Measurements from ENCODE around the gene PCYT1A.
"Not testable (repeated sequence)": the region's sequence is repeated elsewhere in the genome, so short reads cannot be mapped to it uniquely, and the experiment has no call there.

PCYT1A gene

DNA sequence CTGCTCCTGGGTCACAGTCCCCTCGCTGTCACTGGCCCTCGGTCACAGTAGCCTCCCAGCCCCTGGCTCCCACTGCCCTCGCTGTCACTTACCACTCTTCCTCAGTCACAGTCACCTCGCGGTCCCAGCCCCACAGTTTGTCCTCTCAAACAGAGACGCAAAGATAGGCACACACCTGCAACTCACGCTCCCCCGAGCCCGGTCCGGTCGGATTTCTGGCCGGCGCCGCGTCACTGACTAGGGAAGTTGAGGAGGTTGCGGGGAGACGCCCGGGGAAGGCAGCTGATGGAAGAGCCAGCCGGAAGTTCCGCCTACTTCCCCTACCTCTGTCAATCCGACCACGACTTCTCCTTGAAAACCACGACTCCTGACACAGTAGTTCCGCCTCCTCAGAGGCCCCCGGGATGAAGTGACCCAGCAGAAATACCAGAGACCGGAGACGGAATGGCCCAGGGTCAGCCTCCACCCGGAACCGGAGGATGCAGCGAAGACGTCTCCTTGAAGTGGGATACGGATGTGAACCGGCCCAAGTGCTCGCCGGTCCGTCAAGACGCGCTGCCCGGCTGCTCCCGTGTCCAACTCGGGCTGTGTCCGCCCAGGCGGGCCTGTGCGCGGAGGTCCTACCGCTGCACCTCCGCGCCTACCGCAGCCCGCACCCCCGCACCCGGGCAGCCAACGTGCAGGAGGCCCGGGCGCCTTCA lies at the start of gene PCYT1A:
TSS of gene PCYT1A (minus strand) at position 287 of the 701 bp plus-strand sequence. CDS start 17,195 bp downstream, outside the sequence.
- Mint-ChIP-seq H3K4me1 (peaks cover 59% of the 10 kb centered on the region), H3K27ac (peak within 1 kb of the TSS; percentile 95), H3K27me3 (no peaks in the 10 kb centered on the region), H3K36me3 (no peaks in the 10 kb centered on the region), H3K4me3 (peak within 1 kb of the TSS; percentile 94), H3K9me3 (no peaks in the 10 kb centered on the region)
- peak; percentile 91 for ATAC-seq

DNA sequence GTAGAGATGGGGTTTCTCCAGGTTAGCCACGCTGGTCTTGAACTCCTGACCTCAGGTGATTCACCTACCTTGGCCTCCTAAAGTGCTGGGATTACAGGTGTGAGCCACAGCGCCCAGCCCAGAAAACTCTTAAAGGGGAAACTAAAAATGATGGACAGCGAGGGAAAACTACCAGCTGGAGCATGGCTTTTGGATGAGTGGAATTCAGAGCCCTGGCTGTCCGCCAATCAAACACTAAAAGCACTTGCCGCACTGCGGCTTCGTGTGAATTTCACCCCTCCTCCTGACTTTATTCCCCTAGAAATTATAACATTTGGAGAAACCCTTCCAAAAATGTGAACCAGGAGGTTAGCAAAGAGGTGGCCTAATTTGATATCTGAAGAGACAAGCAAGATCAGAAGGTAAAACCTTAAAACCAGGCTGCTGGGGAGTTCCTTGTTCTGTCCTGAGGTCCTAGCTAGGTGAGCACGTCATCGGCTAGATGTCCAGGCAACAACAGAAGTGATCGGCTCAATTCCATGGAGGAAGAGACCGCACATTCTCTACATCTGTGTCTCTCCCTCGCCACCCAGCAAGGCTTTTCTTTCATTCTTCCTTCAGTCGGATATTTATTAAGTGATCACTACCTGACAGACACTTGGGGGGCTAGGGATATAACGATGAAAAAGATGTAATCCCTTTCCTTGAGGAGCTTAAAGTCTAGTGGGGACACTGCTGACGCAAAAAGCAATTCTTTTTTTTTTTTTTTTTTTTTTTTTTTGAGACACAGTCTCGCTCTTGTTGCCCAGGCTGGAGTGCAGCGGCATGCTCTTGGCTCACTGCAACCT lies 49.0 kb upstream of the PCYT1A start:
- H3K27ac Mint-ChIP-seq: no peak overlapping the region
- H3K27me3 Mint-ChIP-seq: peaks cover 6% of the 10 kb centered on the region
- H3K36me3 Mint-ChIP-seq: no peaks in the 10 kb centered on the region
- peaks cover 7% of the 10 kb centered on the region for H3K4me1 Mint-ChIP-seq
- no peak for ATAC-seq
- H3K9me3 Mint-ChIP-seq: no peaks in the 10 kb centered on the region
- no peak overlapping the region for H3K4me3 Mint-ChIP-seq

GRCh38 chr3:196335503-196335948 lies 48.0 kb upstream of the PCYT1A start:
- no peak overlapping the region for H3K27ac Mint-ChIP-seq
- peak; percentile 56 for ATAC-seq
- no peak overlapping the region for H3K4me3 Mint-ChIP-seq
- no peaks in the 10 kb centered on the region for H3K36me3 Mint-ChIP-seq
- no peaks in the 10 kb centered on the region for H3K9me3 Mint-ChIP-seq
- peaks cover 6% of the 10 kb centered on the region for H3K27me3 Mint-ChIP-seq
- H3K4me1 Mint-ChIP-seq: peaks cover 7% of the 10 kb centered on the region

DNA sequence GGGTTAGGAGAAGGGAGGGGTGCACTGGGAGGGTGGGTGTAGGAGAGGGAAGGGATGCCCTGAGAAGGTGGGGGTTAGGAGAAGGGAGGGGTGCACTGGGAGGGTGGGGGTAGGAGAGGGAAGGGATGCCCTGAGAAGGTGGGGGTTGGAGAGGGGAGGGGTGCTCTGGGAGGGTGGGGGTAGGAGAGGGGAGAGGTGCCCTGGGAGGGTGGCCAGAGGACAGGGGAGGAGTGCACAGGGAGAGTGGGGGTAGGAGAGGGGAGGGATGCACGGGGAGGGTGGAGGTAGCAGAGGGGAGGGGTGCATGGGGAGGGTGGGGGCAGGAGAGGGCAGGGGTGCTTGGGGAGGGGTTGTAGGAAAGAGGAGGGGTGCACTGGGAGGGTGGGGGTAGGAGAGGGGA lies 47.5 kb upstream of the PCYT1A start:
- H3K27ac Mint-ChIP-seq: no peak overlapping the region
- no peaks in the 10 kb centered on the region for H3K36me3 Mint-ChIP-seq
- H3K4me1 Mint-ChIP-seq: peaks cover 7% of the 10 kb centered on the region
- H3K4me3 Mint-ChIP-seq: no peak overlapping the region
- no peaks in the 10 kb centered on the region for H3K9me3 Mint-ChIP-seq
- peak; percentile 66 for ATAC-seq
- H3K27me3 Mint-ChIP-seq: peaks cover 6% of the 10 kb centered on the region

DNA sequence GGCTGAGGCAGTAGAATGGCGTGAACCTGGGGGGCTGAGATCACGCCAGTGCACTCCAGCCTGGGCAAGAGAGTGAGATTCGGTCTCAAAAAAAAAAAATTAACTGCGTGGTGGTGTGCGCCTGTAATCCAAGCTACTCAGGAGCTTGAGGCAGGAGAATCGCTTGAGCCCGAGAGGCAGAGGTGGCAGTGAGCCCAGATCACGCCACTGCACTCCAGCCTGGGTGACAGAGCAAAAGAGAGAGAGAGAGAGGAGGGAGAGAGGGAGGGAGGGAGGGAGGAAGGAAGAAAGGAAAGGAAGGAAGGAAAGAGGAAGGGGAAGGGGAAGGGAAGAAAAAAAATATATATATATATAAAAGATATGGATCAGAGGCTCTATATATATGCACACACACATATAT lies 44.6 kb upstream of the PCYT1A start:
- no peak overlapping the region for H3K27ac Mint-ChIP-seq

GRCh38 chr3:196327405-196327804 lies 39.9 kb upstream of the PCYT1A start:
- H3K36me3 Mint-ChIP-seq: no peaks in the 10 kb centered on the region
- peaks cover 6% of the 10 kb centered on the region for H3K27me3 Mint-ChIP-seq
- no peaks in the 10 kb centered on the region for H3K4me1 Mint-ChIP-seq
- H3K9me3 Mint-ChIP-seq: no peaks in the 10 kb centered on the region
- no peak for ATAC-seq
- H3K27ac Mint-ChIP-seq: no peak overlapping the region
- no peak overlapping the region for H3K4me3 Mint-ChIP-seq

More for the DNA sequence above, 44.6 kb upstream of the PCYT1A start:
- no peaks in the 10 kb centered on the region for H3K4me1 Mint-ChIP-seq
- peaks cover 6% of the 10 kb centered on the region for H3K27me3 Mint-ChIP-seq
- H3K4me3 Mint-ChIP-seq: no peak overlapping the region
- ATAC-seq: no peak
- no peaks in the 10 kb centered on the region for H3K9me3 Mint-ChIP-seq
- no peaks in the 10 kb centered on the region for H3K36me3 Mint-ChIP-seq

- Mint-ChIP-seq H3K27ac (no peak overlapping the region), H3K36me3 (no peaks in the 10 kb centered on the region)
- ATAC-seq: no peak
These were observed 39.4 kb upstream of the PCYT1A start for GRCh38 chr3:196326936-196327335.

GRCh38 chr3:196323691-196324090 lies 36.2 kb upstream of the PCYT1A start:
- Mint-ChIP-seq H3K27me3 (no peaks in the 10 kb centered on the region), H3K4me3 (no peak overlapping the region), H3K4me1 (peaks cover 8% of the 10 kb centered on the region), H3K27ac (no peak overlapping the region), H3K9me3 (no peaks in the 10 kb centered on the region), H3K36me3 (no peaks in the 10 kb centered on the region)
- ATAC-seq: no peak

More at GRCh38 chr3:196326936-196327335, 39.4 kb upstream of the PCYT1A start:
- no peaks in the 10 kb centered on the region for H3K4me1 Mint-ChIP-seq
- no peak overlapping the region for H3K4me3 Mint-ChIP-seq
- H3K9me3 Mint-ChIP-seq: no peaks in the 10 kb centered on the region
- H3K27me3 Mint-ChIP-seq: peaks cover 2% of the 10 kb centered on the region

GRCh38 chr3:196323016-196323415 lies 35.5 kb upstream of the PCYT1A start:
- H3K27ac Mint-ChIP-seq: no peak overlapping the region

DNA sequence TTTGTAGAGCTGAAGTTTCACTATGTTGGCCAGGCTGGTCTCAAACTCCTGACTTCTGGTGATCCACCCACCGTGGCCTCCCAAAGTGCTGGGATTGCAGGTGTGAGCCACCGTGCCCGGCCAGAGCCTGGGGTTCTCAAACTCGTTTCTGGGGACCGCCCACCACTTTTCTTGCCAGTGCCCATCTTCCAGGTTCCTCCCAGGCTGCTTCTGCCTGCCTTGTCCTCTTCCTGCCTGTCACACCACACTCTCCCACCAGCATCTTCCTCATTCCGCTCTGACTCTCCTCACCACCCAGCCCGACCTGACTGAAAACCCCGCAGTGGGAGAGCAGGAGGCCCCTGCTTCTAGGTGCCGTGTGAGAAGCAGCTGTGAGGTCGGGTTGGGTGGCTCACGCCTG lies 33.6 kb upstream of the PCYT1A start:
- H3K27me3 Mint-ChIP-seq: no peaks in the 10 kb centered on the region
- H3K4me3 Mint-ChIP-seq: no peak overlapping the region
- H3K9me3 Mint-ChIP-seq: no peaks in the 10 kb centered on the region
- no peak for ATAC-seq
- H3K36me3 Mint-ChIP-seq: no peaks in the 10 kb centered on the region
- peaks cover 8% of the 10 kb centered on the region for H3K4me1 Mint-ChIP-seq
- no peak overlapping the region for H3K27ac Mint-ChIP-seq

More at GRCh38 chr3:196323016-196323415, 35.5 kb upstream of the PCYT1A start:
- no peaks in the 10 kb centered on the region for H3K27me3 Mint-ChIP-seq
- ATAC-seq: no peak
- H3K4me3 Mint-ChIP-seq: no peak overlapping the region
- H3K9me3 Mint-ChIP-seq: no peaks in the 10 kb centered on the region
- H3K36me3 Mint-ChIP-seq: no peaks in the 10 kb centered on the region
- H3K4me1 Mint-ChIP-seq: peaks cover 8% of the 10 kb centered on the region

DNA sequence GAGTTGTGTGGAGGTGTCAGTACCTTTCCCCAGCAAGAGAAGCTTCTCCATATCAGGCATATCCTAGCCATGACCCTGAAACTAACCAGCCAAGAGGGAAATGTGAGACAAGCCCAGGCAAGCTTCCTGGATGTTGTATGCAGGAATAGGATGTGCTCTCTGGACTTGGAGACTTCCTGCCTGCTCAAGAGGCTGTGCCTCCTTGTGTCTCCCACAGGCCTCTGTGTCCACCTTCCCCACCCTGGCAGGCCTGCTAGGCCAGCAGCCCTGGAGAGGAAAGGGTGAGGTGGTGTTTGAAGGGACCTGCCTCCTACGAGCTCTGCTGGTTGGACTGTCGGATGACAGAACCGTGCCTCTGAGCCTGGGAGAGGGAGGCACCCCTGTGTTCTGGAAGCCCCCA lies 32.6 kb upstream of the PCYT1A start:
- H3K9me3 Mint-ChIP-seq: no peaks in the 10 kb centered on the region
- H3K4me3 Mint-ChIP-seq: no peak overlapping the region
- peaks cover 8% of the 10 kb centered on the region for H3K4me1 Mint-ChIP-seq
- no peak for ATAC-seq
- no peaks in the 10 kb centered on the region for H3K36me3 Mint-ChIP-seq
- no peak overlapping the region for H3K27ac Mint-ChIP-seq
- no peaks in the 10 kb centered on the region for H3K27me3 Mint-ChIP-seq

DNA sequence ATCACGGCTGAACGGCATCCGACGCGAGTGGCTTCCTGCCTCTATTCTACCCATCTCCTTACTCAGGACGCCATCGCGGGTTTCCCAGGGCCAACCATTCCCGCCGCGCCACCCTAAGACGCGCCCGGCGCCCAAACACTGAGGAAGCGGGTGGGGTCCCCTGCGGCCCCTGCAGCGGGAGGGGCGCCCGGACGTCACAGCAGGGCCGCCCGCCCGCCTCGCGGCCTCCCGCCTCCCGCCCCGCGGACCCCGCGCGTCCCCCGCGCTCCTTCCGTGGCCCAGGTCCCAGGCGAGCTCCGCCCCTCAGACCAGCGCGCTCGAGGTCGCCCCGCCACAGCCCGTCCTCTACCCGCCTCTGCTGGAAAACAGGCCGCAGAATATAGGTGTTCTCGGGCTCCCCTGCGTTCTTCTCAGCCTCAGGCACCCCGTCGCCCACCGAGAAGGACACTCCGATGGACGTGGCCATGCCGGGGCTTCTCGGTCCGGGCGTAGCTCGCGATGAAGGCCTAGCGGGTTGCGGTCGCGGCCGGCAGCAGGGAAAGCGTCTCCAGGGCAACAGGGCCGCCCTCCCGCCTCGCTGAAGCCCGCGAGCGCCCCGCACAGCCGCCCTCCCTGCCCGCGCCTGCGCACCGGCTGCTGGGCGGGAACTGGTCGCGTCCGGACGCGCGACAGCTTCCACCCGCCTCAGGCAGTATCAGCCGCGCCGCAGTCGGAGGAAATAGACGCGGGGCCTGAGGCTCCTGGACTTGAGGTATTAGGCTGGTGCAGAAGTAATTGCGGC lies 30.4 kb upstream of the PCYT1A start, which contains the start of gene DYNLT2B:
TSS of gene DYNLT2B (minus strand) at position 554 of the 781 bp plus-strand sequence. CDS start at position 466, 88 bp downstream.
- Mint-ChIP-seq H3K4me1 (peaks cover 15% of the 10 kb centered on the region), H3K4me3 (peak within 1 kb of the TSS; percentile 94), H3K27ac (peak within 1 kb of the TSS; percentile 97), H3K9me3 (no peaks in the 10 kb centered on the region), H3K27me3 (no peaks in the 10 kb centered on the region), H3K36me3 (peaks cover 10% of the 10 kb centered on the region)
- ATAC-seq: peak; percentile 97

GRCh38 chr3:196316799-196317686 lies 29.5 kb upstream of the PCYT1A start:
- H3K36me3 Mint-ChIP-seq, ATAC-seq, H3K9me3 Mint-ChIP-seq, H3K27me3 Mint-ChIP-seq: not testable (repeated sequence)
- Mint-ChIP-seq H3K27ac (peak overlapping the region; percentile 97), H3K4me1 (peaks cover 15% of the 10 kb centered on the region), H3K4me3 (peak overlapping the region; percentile 94)

- peaks cover 10% of the 10 kb centered on the region for H3K36me3 Mint-ChIP-seq
- no peaks in the 10 kb centered on the region for H3K27me3 Mint-ChIP-seq
- ATAC-seq: no peak
- H3K4me1 Mint-ChIP-seq: peaks cover 15% of the 10 kb centered on the region
- H3K9me3 Mint-ChIP-seq: no peaks in the 10 kb centered on the region
- H3K27ac Mint-ChIP-seq: no peak overlapping the region
- H3K4me3 Mint-ChIP-seq: no peak overlapping the region
These were observed 28.3 kb upstream of the PCYT1A start for GRCh38 chr3:196315821-196316220.

Data from stimulated activated memory B cell treated with anti-CD40 and anti-IgM and Interleukin-4, amounts not matched to agents 10 μg/mL and 1 μg/mL and 100 μg/mL, for 72 hours (primary cell).